Measurements from ENCODE around the gene TUBE1.

The TUBE1 gene

DNA sequence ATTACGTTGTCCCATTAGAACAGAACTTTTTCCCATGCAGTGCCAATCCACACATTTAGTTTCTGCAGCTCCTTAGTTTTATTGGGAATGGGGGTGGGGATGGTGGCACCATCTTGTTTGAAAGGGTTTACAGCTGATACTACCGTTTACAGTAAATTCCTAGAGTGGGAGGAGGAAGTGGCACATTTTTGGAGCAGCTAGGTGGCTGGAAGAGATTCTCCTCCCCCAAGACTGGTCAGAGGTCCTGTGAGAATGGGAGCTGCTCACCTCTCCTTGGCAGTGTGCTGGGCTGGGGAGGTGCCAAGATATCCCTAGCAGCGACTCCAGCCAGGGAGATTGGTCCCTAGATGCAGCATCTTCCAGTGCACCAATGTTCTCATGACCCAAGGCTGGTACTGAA lies 45.7 kb downstream of the TUBE1 start (continued):
- TF ChIP-seq, protein P1, sequence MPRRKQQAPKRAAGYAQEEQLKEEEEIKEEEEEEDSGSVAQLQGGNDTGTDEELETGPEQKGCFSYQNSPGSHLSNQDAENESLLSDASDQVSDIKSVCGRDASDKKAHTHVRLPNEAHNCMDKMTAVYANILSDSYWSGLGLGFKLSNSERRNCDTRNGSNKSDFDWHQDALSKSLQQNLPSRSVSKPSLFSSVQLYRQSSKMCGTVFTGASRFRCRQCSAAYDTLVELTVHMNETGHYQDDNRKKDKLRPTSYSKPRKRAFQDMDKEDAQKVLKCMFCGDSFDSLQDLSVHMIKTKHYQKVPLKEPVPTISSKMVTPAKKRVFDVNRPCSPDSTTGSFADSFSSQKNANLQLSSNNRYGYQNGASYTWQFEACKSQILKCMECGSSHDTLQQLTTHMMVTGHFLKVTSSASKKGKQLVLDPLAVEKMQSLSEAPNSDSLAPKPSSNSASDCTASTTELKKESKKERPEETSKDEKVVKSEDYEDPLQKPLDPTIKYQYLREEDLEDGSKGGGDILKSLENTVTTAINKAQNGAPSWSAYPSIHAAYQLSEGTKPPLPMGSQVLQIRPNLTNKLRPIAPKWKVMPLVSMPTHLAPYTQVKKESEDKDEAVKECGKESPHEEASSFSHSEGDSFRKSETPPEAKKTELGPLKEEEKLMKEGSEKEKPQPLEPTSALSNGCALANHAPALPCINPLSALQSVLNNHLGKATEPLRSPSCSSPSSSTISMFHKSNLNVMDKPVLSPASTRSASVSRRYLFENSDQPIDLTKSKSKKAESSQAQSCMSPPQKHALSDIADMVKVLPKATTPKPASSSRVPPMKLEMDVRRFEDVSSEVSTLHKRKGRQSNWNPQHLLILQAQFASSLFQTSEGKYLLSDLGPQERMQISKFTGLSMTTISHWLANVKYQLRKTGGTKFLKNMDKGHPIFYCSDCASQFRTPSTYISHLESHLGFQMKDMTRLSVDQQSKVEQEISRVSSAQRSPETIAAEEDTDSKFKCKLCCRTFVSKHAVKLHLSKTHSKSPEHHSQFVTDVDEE (CRISPR knock-in tag; IDR thresholded peaks at IDR 0.05): no peak
- TF ChIP-seq BACH2 (CRISPR knock-in tag; IDR thresholded peaks at IDR 0.05; ENCODE audit: borderline replicate concordance) (no peak), ZNF565 (CRISPR knock-in tag; conservative IDR thresholded peaks at IDR 0.05; ENCODE audit: low read depth) (no peak)

DNA sequence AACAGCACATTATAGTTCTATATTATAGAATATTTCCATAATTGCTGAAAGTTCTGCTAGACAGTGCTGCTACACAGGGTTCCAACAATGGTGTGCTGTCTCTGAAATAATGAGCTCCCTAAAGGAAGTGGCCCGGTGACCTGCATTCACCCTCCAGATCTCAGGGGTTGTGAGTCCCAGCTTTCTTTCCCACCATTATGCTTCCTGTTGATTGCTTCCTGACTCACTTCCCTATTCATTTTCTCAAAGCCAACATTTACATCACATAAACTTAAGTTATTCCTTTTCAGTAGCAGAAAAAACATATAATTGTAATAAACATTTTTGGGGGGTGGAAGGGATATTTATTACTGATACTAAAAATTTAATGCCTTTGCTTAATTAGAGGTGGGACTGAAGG lies 46.3 kb downstream of the TUBE1 start:
- TF ChIP-seq, protein P1 (CRISPR knock-in tag; IDR thresholded peaks at IDR 0.05): no peak
- TF ChIP-seq, protein P2, sequence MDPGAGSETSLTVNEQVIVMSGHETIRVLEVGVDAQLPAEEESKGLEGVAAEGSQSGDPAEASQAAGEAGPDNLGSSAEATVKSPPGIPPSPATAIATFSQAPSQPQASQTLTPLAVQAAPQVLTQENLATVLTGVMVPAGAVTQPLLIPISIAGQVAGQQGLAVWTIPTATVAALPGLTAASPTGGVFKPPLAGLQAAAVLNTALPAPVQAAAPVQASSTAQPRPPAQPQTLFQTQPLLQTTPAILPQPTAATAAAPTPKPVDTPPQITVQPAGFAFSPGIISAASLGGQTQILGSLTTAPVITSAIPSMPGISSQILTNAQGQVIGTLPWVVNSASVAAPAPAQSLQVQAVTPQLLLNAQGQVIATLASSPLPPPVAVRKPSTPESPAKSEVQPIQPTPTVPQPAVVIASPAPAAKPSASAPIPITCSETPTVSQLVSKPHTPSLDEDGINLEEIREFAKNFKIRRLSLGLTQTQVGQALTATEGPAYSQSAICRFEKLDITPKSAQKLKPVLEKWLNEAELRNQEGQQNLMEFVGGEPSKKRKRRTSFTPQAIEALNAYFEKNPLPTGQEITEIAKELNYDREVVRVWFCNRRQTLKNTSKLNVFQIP (CRISPR knock-in tag; IDR thresholded peaks at IDR 0.05; ENCODE audit: borderline replicate concordance, low read depth): no peak
- no peak for TF ChIP-seq ZFP3 (CRISPR knock-in tag; IDR thresholded peaks at IDR 0.05)
- no peak for TF ChIP-seq ZNF70 (CRISPR knock-in tag; IDR thresholded peaks at IDR 0.05)
- TF ChIP-seq, protein P3, sequence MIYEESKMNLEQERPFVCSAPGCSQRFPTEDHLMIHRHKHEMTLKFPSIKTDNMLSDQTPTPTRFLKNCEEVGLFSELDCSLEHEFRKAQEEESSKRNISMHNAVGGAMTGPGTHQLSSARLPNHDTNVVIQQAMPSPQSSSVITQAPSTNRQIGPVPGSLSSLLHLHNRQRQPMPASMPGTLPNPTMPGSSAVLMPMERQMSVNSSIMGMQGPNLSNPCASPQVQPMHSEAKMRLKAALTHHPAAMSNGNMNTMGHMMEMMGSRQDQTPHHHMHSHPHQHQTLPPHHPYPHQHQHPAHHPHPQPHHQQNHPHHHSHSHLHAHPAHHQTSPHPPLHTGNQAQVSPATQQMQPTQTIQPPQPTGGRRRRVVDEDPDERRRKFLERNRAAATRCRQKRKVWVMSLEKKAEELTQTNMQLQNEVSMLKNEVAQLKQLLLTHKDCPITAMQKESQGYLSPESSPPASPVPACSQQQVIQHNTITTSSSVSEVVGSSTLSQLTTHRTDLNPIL (CRISPR knock-in tag; IDR thresholded peaks at IDR 0.05; ENCODE audit: low read depth): no peak
- ATAC-seq: no peak

DNA sequence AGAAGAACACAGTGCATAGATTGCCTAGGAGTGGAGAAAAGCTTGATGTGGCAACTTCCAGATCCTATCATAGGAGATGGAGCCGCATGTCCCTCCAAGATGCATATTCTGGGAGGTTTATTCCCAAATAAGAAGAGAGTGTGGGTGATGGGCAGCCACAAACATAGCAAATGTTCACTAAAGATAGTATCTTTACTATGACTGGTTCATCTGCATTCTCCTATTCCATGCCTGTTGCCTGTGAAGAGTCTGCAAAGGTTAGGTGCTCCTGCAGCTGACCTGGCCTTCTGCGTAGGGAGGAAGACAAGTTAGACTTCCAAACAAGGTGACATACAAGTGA lies 47.9 kb downstream of the TUBE1 start:
- TF ChIP-seq, protein P4, sequence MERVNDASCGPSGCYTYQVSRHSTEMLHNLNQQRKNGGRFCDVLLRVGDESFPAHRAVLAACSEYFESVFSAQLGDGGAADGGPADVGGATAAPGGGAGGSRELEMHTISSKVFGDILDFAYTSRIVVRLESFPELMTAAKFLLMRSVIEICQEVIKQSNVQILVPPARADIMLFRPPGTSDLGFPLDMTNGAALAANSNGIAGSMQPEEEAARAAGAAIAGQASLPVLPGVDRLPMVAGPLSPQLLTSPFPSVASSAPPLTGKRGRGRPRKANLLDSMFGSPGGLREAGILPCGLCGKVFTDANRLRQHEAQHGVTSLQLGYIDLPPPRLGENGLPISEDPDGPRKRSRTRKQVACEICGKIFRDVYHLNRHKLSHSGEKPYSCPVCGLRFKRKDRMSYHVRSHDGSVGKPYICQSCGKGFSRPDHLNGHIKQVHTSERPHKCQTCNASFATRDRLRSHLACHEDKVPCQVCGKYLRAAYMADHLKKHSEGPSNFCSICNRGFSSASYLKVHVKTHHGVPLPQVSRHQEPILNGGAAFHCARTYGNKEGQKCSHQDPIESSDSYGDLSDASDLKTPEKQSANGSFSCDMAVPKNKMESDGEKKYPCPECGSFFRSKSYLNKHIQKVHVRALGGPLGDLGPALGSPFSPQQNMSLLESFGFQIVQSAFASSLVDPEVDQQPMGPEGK (CRISPR knock-in tag; IDR thresholded peaks at IDR 0.05; ENCODE audit: borderline replicate concordance): no peak
- TF ChIP-seq PPARA (CRISPR knock-in tag; IDR thresholded peaks at IDR 0.05; ENCODE audit: borderline replicate concordance) (no peak), ZNF565 (CRISPR knock-in tag; conservative IDR thresholded peaks at IDR 0.05; ENCODE audit: low read depth) (no peak), CSDC2 (CRISPR knock-in tag; IDR thresholded peaks at IDR 0.05) (no peak), ZFP3 (CRISPR knock-in tag; IDR thresholded peaks at IDR 0.05) (no peak), ZFP30 (CRISPR knock-in tag; IDR thresholded peaks at IDR 0.05) (no peak), TCF4 (CRISPR knock-in tag; IDR thresholded peaks at IDR 0.05; ENCODE audit: borderline replicate concordance) (no peak), BACH2 (CRISPR knock-in tag; IDR thresholded peaks at IDR 0.05; ENCODE audit: borderline replicate concordance) (no peak), ISL1 (CRISPR knock-in tag; IDR thresholded peaks at IDR 0.05) (no peak), GLIS3 (CRISPR knock-in tag; IDR thresholded peaks at IDR 0.05) (no peak), ZNF70 (CRISPR knock-in tag; IDR thresholded peaks at IDR 0.05) (no peak), ARNTL (CRISPR knock-in tag; IDR thresholded peaks at IDR 0.05; ENCODE audit: borderline replicate concordance, low read depth) (no peak), OSR1 (CRISPR knock-in tag; IDR thresholded peaks at IDR 0.05) (no peak), ZNF8 (CRISPR knock-in tag; IDR thresholded peaks at IDR 0.05) (no peak), SNAI2 (CRISPR knock-in tag; IDR thresholded peaks at IDR 0.05) (no peak)
- TF ChIP-seq, protein P2 (CRISPR knock-in tag; IDR thresholded peaks at IDR 0.05; ENCODE audit: borderline replicate concordance, low read depth): no peak
- TF ChIP-seq, protein P1 (CRISPR knock-in tag; IDR thresholded peaks at IDR 0.05): no peak
- TF ChIP-seq, protein P5, sequence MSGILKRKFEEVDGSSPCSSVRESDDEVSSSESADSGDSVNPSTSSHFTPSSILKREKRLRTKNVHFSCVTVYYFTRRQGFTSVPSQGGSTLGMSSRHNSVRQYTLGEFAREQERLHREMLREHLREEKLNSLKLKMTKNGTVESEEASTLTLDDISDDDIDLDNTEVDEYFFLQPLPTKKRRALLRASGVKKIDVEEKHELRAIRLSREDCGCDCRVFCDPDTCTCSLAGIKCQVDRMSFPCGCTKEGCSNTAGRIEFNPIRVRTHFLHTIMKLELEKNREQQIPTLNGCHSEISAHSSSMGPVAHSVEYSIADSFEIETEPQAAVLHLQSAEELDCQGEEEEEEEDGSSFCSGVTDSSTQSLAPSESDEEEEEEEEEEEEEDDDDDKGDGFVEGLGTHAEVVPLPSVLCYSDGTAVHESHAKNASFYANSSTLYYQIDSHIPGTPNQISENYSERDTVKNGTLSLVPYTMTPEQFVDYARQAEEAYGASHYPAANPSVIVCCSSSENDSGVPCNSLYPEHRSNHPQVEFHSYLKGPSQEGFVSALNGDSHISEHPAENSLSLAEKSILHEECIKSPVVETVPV (CRISPR knock-in tag; IDR thresholded peaks at IDR 0.05): no peak
- no peak for ATAC-seq

Measured in SK-N-SH treated with all-trans-retinoic acid at 6 μM for 48 hours (cell line).